ENCODE results near the gene VIPR2.

- TF ChIP-seq POLR2AphosphoS5 (IDR thresholded peaks at IDR 0.05; ENCODE audit: low read depth, low read length) = no peak
- TF ChIP-seq TAF1 (IDR thresholded peaks at IDR 0.05; ENCODE audit: borderline replicate concordance, insufficient read depth, low read length) = no peak
These were observed 8.2 kb downstream of the VIPR2 start for GRCh38 chr7:159136442-159136841.
